Suprapubic skin (tissue), 4 donors: ENCODE measurements around the gene ARID1B.

Source experiments
- CTCF ChIP-seq, 2 donors: fragments of 200-600 bp in 1 of 2; fragments of 450-650 bp in 1 of 2; sonication (generic) in 1 of 2; IDR thresholded peaks; one replicate each; pipeline ENCODE4 v1.5.1; 2016 to 2019; ENCODE audit warnings: antibody characterized with exemption in 2 of 2, mild to moderate bottlenecking in 1 of 2, moderate library complexity in 1 of 2
- EP300 ChIP-seq: sonication (generic); formaldehyde crosslinking; IDR thresholded peaks from one replicate; pipeline ENCODE4 v1.6.1; 2017; ENCODE audit warnings: antibody characterized with exemption
- POLR2A ChIP-seq, 2 donors: fragments of 450-650 bp; IDR thresholded peaks; one replicate each; pipeline ENCODE4 v1.6.1; 2017; ENCODE audit warnings: antibody characterized with exemption in 2 of 2, mild to moderate bottlenecking in 2 of 2, moderate library complexity in 2 of 2
- POLR2AphosphoS5 ChIP-seq, 3 donors: sonication (generic); formaldehyde crosslinking; IDR thresholded peaks; one replicate each; pipeline ENCODE4 v1.6.1; 2017; ENCODE audit warnings: antibody characterized with exemption in 3 of 3

DNA sequence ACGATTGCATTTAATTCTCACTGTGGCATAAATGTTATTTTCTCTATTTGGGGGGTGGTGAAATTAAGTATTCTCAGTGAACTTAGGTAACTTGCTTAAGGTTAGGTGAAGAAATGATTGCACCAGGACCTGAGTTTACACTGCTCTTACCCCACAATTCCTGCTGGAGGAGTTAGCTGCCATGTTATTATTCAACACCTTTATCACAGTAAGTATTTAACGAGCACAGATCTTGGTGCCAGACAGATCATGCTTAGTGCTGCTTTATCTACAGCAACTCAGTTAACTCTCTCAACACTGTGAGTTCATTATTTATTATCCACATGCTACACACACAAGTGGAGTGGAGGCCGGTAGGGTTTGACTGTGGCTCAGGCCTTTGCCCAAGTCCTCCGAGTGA lies 296.4 kb downstream of the ARID1B start:
- TF ChIP-seq CTCF (IDR thresholded peaks at IDR 0.05), result no peak
- TF ChIP-seq POLR2AphosphoS5 (IDR thresholded peaks at IDR 0.05), result no peak
- TF ChIP-seq POLR2A (IDR thresholded peaks at IDR 0.05), result no peak
- TF ChIP-seq EP300, result no peak
